Neural cell (in vitro differentiated cells): ENCODE measurements around the gene ARHGAP6. TPM values are rescaled to one million over a fixed set of nuclear protein-coding genes. Genes with fewer than 3 reads are reported as not detected.
"Not testable (repeated sequence)": the region's sequence is repeated elsewhere in the genome, so short reads cannot be mapped to it uniquely, and the experiment has no call there.

Source experiments
- H2AFZ ChIP-seq: fragments of 200-600, 300-800 bp; sonication (generic), shearing (Covaris generic); 2 replicates; pipeline ENCODE4 v1.6.0; 2014; ENCODE audit warnings: low read depth, mild to moderate bottlenecking, antibody characterized with exemption, low read length, moderate library complexity
- H3F3A ChIP-seq: fragments of 200-600 bp; shearing (Covaris generic); 2 replicates; pipeline ENCODE4 v1.6.1; 2016; ENCODE audit warnings: mild to moderate bottlenecking, moderate library complexity, mixed read lengths, antibody characterized with exemption, low read length; ENCODE audit not compliant: insufficient read depth, poor library complexity, severe bottlenecking
- H3K27ac ChIP-seq: fragments of 200-600, 300-800 bp; sonication (generic), shearing (Covaris generic); 2 replicates; pipeline ENCODE4 v1.5.1; 2014; ENCODE audit warnings: mild to moderate bottlenecking, low read length, moderate library complexity
- H3K27me3 ChIP-seq: fragments of 300-800, 200-600 bp; sonication (generic), shearing (Covaris generic); 2 replicates; pipeline ENCODE4 v1.6.0; 2014; ENCODE audit warnings: mild to moderate bottlenecking, low read depth, low read length, moderate library complexity; ENCODE audit not compliant: insufficient read depth
- H3K36me3 ChIP-seq: fragments of 300-800, 200-600 bp; sonication (generic), shearing (Covaris generic); 2 replicates; pipeline ENCODE4 v1.5.1; 2014; ENCODE audit warnings: mild to moderate bottlenecking, antibody characterized with exemption, low read length, moderate library complexity; ENCODE audit not compliant: insufficient read depth
- H3K4me2 ChIP-seq: fragments of 300-800, 200-600 bp; sonication (generic), shearing (Covaris generic); 2 replicates; pipeline ENCODE4 v1.6.0; 2014; ENCODE audit warnings: mild to moderate bottlenecking, low read length
- H3K4me3 ChIP-seq: fragments of 300-800, 200-600 bp; sonication (generic), shearing (Covaris generic); 2 replicates; pipeline ENCODE4 v1.5.1; 2014; ENCODE audit warnings: mild to moderate bottlenecking, low read length, moderate library complexity
- H3K79me2 ChIP-seq: fragments of 200-600 bp; shearing (Covaris generic); replicated peaks from 2 replicates; pipeline ENCODE4 v1.6.0; 2014; ENCODE audit warnings: mild to moderate bottlenecking, low read length, moderate library complexity; ENCODE audit not compliant: insufficient read depth
- H3K9ac ChIP-seq: fragments of 300-800, 200-600 bp; sonication (generic), shearing (Covaris generic); 2 replicates; pipeline ENCODE4 v1.6.1; 2016; ENCODE audit warnings: mild to moderate bottlenecking, low read length, mixed read lengths
- H3K9me2 ChIP-seq: fragments of 200-600 bp; shearing (Covaris generic); 2 replicates; pipeline ENCODE4 v1.6.1; 2016; ENCODE audit warnings: mild to moderate bottlenecking, low read length, mixed read lengths; ENCODE audit not compliant: insufficient read depth
- H3K9me3 ChIP-seq: fragments of 200-600, 300-800 bp; sonication (generic), shearing (Covaris generic); 2 replicates; pipeline ENCODE4 v1.6.1; 2016; ENCODE audit warnings: mild to moderate bottlenecking, mixed run types, low read length, moderate library complexity, mixed read lengths
- H4K20me1 ChIP-seq: fragments of 200-600 bp; shearing (Covaris generic); 2 replicates; pipeline ENCODE4 v1.6.1; 2016; ENCODE audit warnings: mild to moderate bottlenecking, mixed run types; ENCODE audit not compliant: insufficient read depth
- EP300 ChIP-seq: fragments of 450-650 bp; conservative IDR thresholded peaks from 2 replicates; pipeline ENCODE4 v1.6.1; 2014; ENCODE audit warnings: antibody characterized with exemption, mild to moderate bottlenecking, moderate library complexity; ENCODE audit not compliant: poor library complexity, severe bottlenecking
- EZH2 ChIP-seq: fragments of 200-600, 300-800 bp; shearing (Covaris generic), sonication (generic); IDR thresholded peaks from 2 replicates; pipeline ENCODE4 v1.6.1; 2014; ENCODE audit warnings: antibody characterized with exemption, low read length, borderline replicate concordance, mild to moderate bottlenecking; ENCODE audit not compliant: insufficient read depth, poor library complexity, severe bottlenecking
- MXI1 ChIP-seq: fragments of 450-650 bp; conservative IDR thresholded peaks from 2 replicates; pipeline ENCODE4 v1.6.1; 2014; ENCODE audit warnings: antibody characterized with exemption, mild to moderate bottlenecking; ENCODE audit not compliant: poor library complexity, severe bottlenecking
- POLR2AphosphoS5 ChIP-seq: IDR thresholded peaks from 2 replicates; pipeline ENCODE4 v1.6.1; 2012
- RAD21 ChIP-seq: fragments of 450-650 bp; conservative IDR thresholded peaks from 2 replicates; pipeline ENCODE4 v1.6.1; 2014; ENCODE audit warnings: antibody characterized with exemption, mild to moderate bottlenecking, moderate library complexity
- SMC3 ChIP-seq: fragments of 450-650 bp; conservative IDR thresholded peaks from 2 replicates; pipeline ENCODE4 v1.6.1; 2014; ENCODE audit warnings: antibody characterized with exemption, mild to moderate bottlenecking, moderate library complexity; ENCODE audit not compliant: poor library complexity
- TAF1 ChIP-seq: IDR thresholded peaks from 2 replicates; pipeline ENCODE4 v1.6.1; 2012; ENCODE audit warnings: low read depth
- polyA plus RNA-seq: library from polyadenylated mRNA; depleted of rRNA; stranded (reverse); fragments of >200 nt; gene quantifications from 2 replicates; pipeline ENCODE4 v1.2.3, GENCODE V29; 2014
- TF ChIP-seq, protein P1 (sequence below): IDR thresholded peaks from 2 replicates; pipeline ENCODE4 v1.6.1; 2012; ENCODE audit warnings: borderline replicate concordance
- TF ChIP-seq, protein P2 (sequence below): fragments of 450-650 bp; IDR thresholded peaks from 2 replicates; pipeline ENCODE4 v1.5.1; 2014; ENCODE audit warnings: antibody characterized with exemption, mild to moderate bottlenecking, moderate library complexity; ENCODE audit not compliant: poor library complexity, severe bottlenecking

Gene ARHGAP6
- polyA plus RNA-seq, 1 donor from 2014 or later: 0.40 TPM

DNA sequence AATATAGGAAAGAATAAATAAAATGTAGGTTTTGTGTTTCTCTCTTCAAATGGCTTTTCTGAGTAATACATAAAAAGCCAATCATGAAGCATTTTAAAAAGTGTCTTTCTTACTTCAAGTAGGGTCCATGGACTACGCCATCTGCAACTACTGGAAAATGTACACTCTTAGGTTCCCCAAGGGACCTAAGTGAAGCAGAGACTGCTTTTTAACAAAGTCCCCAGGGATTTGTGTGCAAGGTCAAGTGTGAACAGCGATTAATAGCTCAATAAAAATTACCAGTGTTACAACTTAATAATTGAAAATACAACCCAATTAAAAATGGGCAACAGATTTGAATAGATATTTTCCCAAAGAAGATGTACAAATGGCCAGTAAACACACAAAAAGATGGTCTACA is 84.9 kb downstream of the ARHGAP6 start:
- Histone ChIP-seq H3K27me3 (no peaks in the 10 kb centered on the region), H3K9ac (no peak overlapping the region), H3K79me2 (no peaks in the 10 kb centered on the region), H2AFZ (no peak overlapping the region), H4K20me1 (no peaks in the 10 kb centered on the region), H3K36me3 (no peaks in the 10 kb centered on the region), H3K27ac (no peak overlapping the region), H3K4me2 (no peak overlapping the region), H3K9me3 (no peaks in the 10 kb centered on the region), H3K9me2 (no peaks in the 10 kb centered on the region), H3F3A (no peaks in the 10 kb centered on the region), H3K4me3 (no peak overlapping the region)
- TF ChIP-seq SMC3: no peak
- TF ChIP-seq, protein P1, sequence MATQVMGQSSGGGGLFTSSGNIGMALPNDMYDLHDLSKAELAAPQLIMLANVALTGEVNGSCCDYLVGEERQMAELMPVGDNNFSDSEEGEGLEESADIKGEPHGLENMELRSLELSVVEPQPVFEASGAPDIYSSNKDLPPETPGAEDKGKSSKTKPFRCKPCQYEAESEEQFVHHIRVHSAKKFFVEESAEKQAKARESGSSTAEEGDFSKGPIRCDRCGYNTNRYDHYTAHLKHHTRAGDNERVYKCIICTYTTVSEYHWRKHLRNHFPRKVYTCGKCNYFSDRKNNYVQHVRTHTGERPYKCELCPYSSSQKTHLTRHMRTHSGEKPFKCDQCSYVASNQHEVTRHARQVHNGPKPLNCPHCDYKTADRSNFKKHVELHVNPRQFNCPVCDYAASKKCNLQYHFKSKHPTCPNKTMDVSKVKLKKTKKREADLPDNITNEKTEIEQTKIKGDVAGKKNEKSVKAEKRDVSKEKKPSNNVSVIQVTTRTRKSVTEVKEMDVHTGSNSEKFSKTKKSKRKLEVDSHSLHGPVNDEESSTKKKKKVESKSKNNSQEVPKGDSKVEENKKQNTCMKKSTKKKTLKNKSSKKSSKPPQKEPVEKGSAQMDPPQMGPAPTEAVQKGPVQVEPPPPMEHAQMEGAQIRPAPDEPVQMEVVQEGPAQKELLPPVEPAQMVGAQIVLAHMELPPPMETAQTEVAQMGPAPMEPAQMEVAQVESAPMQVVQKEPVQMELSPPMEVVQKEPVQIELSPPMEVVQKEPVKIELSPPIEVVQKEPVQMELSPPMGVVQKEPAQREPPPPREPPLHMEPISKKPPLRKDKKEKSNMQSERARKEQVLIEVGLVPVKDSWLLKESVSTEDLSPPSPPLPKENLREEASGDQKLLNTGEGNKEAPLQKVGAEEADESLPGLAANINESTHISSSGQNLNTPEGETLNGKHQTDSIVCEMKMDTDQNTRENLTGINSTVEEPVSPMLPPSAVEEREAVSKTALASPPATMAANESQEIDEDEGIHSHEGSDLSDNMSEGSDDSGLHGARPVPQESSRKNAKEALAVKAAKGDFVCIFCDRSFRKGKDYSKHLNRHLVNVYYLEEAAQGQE: no peak
- TF ChIP-seq EP300: no peak
- TF ChIP-seq, protein P2, sequence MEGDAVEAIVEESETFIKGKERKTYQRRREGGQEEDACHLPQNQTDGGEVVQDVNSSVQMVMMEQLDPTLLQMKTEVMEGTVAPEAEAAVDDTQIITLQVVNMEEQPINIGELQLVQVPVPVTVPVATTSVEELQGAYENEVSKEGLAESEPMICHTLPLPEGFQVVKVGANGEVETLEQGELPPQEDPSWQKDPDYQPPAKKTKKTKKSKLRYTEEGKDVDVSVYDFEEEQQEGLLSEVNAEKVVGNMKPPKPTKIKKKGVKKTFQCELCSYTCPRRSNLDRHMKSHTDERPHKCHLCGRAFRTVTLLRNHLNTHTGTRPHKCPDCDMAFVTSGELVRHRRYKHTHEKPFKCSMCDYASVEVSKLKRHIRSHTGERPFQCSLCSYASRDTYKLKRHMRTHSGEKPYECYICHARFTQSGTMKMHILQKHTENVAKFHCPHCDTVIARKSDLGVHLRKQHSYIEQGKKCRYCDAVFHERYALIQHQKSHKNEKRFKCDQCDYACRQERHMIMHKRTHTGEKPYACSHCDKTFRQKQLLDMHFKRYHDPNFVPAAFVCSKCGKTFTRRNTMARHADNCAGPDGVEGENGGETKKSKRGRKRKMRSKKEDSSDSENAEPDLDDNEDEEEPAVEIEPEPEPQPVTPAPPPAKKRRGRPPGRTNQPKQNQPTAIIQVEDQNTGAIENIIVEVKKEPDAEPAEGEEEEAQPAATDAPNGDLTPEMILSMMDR: no peak
- no peak for TF ChIP-seq RAD21
- no peak for TF ChIP-seq EZH2
- no peak for TF ChIP-seq MXI1
- no peak for TF ChIP-seq POLR2AphosphoS5
- no peak for TF ChIP-seq TAF1

DNA sequence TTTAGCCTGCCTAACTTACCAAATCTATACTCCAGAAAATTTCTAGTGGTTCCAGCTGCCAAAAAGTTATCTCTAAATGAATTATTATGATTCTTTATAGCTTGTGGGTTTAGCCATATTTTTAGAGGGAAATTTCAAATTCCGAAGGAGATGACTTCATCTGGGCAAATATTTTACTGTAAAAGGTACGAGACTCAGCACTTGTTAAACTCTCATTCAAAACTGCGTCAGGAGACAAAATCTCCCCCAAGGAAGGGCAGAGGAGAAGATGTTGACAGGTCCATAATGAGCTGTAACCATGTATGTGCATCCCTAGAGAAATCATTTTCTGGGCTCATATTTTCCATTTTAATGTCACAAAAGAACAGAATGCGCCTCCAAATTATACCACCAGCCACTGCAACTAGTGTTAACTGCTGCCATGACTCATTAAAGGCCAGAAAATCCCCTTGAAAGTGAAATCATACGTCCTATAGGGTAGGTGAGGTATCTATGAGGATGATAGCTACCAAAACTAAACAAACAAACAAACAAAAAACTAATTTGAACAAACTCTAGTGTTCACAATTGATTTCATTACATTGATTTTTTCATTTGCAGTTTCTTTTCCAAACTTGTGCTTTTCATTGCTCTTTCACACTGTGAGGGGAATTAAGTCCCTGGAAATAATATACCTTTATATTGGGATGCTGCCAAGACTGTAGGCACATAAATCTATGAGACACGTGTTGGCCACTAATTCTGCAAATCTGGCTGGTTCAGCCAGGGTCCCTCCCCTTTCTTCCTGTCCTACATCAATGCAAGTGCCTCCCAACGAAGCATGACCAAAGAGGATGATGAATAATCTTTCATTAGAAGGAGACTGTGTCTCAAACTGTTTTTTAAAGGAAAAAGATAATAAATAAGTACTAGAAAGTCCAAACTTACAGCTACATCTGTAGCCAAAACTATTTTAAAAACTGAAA is 85.8 kb downstream of the ARHGAP6 start:
- H3K4me2 ChIP-seq: no peak overlapping the region
- H4K20me1 ChIP-seq: no peaks in the 10 kb centered on the region
- H3K9me2 ChIP-seq: no peaks in the 10 kb centered on the region
- H2AFZ ChIP-seq: no peak overlapping the region
- no peak overlapping the region for H3K4me3 ChIP-seq
- H3K9ac ChIP-seq: no peak overlapping the region
- TF ChIP-seq EP300 (no peak), TAF1 (no peak), POLR2AphosphoS5 (no peak), MXI1 (no peak), EZH2 (no peak), SMC3 (no peak), RAD21 (no peak)
- TF ChIP-seq, protein P1: no peak
- TF ChIP-seq, protein P2: no peak
- H3K9me3 ChIP-seq: no peaks in the 10 kb centered on the region
- H3F3A ChIP-seq: no peaks in the 10 kb centered on the region
- H3K27me3 ChIP-seq: no peaks in the 10 kb centered on the region
- H3K27ac ChIP-seq: no peak overlapping the region
- H3K79me2 ChIP-seq: no peaks in the 10 kb centered on the region
- no peaks in the 10 kb centered on the region for H3K36me3 ChIP-seq

DNA sequence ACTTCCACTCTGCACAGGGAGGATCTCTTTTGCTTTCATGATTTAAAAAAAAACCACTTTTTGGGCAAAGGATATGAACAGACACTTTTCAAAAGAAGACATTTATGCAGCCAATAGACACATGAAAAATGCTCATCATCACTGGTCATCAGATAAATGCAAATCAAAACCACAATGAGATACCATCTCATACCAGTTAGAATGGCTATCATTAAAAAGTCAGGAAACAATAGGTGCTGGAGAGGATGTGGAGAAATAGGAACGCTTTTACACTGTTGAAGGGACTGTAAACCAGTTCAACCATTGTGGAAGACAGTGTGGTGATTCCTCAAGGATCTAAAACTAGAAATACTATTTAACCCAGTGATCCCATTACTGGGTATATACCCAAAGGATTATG is 87.4 kb downstream of the ARHGAP6 start:
- H3K9me2 ChIP-seq, H3K4me2 ChIP-seq, H4K20me1 ChIP-seq, H3K9ac ChIP-seq, H3K27me3 ChIP-seq, H2AFZ ChIP-seq, H3F3A ChIP-seq, H3K9me3 ChIP-seq, H3K4me3 ChIP-seq, H3K27ac ChIP-seq, H3K79me2 ChIP-seq, H3K36me3 ChIP-seq: not testable (repeated sequence)
